HS-5 (cell line): ENCODE measurements around the gene COBL.

Experiments used
- DNase-seq: peaks from one replicate; pipeline ENCODE4 v3.0.0-alpha.2; 2012; ENCODE audit warnings: low read depth

The COBL gene

GRCh38 chr7:51113962-51114361 is 202.6 kb downstream of the COBL start:
- DNase-seq, result no peak

DNA sequence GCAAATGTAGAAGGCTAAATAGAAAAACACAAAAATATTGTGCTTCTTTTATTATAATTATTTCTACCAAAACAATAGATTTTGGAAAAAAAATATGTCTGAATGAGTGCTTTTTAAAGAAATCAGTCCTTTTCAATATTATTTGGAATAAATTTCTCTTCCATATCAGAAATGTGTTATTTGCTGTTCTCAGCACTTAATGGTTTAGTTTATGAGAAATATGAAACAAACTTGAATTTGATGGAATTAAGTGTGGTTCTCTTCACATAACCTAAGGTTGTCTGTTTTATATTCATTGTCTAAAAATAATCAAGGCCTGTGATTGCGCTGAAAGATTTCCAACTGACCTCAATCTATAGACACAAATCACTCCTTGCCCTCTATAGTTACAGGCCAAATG is 203.0 kb downstream of the COBL start:
- no peak for DNase-seq

DNA sequence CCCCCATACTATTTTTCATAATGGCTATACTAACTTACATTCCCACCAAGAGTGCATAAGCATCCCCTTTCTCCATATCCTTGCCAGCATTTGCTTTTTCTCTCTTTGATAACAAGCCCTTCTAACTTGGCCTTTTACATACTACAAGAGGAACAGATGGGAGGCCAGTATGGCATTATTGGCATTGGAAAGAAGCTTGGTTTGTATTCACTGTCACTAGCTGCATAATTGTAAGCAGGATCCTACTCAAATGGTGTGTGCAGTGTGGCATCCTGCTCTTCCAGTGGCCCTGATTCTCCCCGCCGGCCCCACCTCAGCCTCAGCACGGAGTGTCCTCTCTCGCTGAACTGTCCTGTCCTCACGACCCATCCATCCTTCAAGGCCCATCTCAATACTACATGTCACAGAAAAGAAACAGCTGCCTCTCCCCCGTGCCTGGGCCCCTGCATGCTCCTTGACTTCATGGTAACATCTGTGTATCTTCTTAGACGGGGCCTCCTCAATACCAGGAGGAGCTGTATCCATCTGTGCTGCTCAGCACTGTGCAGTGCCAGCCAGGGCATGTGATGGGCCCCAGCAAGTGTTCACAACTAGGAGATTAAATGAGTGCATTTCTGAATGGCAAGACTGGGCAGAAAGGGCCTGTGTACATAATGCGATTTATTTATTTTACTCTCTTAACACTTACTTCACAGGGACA is 205.2 kb downstream of the COBL start:
- no peak for DNase-seq

GRCh38 chr7:51108134-51108533 is 208.5 kb downstream of the COBL start:
- DNase-seq, result no peak

- no peak for DNase-seq
These were observed 212.3 kb downstream of the COBL start for GRCh38 chr7:51104278-51104677.

- no peak for DNase-seq
These were observed 212.9 kb downstream of the COBL start for GRCh38 chr7:51103718-51104117.

- no peak for DNase-seq
These were observed 213.8 kb downstream of the COBL start for GRCh38 chr7:51102828-51103227.

- no peak for DNase-seq
These were observed 215.4 kb downstream of the COBL start for GRCh38 chr7:51101111-51101757.

- no peak for DNase-seq
These were observed 226.2 kb downstream of the COBL start for GRCh38 chr7:51090411-51090810.

- no peak for DNase-seq
These were observed 231.4 kb downstream of the COBL start for GRCh38 chr7:51085034-51085692.

DNA sequence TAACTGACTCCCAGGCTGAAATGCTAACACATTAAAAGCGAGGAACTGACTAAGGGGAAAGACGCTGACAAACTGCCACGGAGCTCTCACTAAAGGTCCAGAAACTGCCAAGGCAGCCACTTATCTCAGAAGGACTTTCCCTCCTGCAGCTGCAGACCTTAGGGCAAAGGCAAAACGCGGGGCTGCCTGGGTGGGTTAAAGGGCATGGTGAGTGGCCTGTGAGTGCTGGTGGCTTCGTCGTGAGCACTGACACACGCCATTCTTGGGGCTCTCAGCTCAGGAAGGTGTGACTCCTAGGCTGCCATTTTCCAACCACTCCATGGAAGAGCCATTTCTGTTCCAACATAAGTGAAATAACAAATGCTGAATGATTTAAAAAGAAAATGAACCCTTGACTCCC is 232.5 kb downstream of the COBL start:
- no peak for DNase-seq

GRCh38 chr7:51082940-51083533 is 233.6 kb downstream of the COBL start:
- no peak for DNase-seq

- no peak for DNase-seq
These were observed 234.3 kb downstream of the COBL start for GRCh38 chr7:51082096-51082840.

GRCh38 chr7:51081270-51081890 is 235.2 kb downstream of the COBL start:
- no peak for DNase-seq

DNA sequence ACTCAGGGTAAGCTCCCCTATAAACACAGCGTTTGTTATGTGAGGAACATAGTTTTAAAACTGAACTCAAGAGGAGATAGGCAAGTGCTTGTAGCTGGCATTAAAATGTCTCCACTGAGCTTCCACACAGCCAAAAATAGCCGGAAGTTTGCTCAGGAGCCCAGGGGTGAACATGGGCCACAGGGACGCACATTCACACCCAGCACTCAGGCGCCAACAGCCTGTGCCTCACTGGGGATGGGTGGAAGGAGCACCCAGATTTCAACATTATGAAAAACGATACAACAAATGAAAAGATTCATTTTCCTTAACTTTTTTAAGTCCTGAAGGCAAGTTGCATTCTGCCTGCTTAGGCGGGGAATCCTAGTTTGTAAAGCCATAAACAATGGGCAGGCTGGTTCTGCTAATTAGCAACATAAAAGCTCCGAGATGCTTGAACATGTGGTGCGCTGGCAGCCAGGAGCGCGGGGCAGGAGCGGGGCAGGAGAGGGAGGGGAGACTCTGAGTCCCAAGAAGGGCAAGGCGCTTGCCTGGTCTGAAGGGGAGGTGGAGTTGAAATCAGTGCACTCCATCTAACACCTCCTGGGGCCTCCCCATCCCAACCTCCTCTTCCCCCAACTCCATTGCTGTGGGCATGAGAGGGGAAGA is 235.9 kb downstream of the COBL start:
- no peak for DNase-seq

DNA sequence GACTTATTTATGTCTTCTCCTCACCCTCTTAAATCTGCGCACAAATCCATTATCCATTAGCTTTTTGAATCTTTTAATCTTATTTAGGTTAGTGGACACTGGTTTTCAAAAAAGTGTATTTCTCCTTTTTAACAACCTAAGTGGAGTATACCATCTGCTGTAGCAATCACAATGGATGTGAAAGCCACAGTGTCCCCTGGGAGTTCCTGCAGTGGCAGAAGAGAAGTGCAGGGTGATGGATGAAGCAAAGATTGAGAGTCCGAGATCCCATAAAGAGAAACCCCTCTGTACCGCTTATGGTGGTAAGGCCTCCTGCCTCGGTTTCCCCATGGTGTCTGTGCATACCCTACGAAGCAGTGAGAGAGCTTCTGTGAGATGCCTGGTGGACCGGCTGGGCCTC is 236.4 kb downstream of the COBL start:
- DNase-seq, result no peak

- DNase-seq, result no peak
These were observed 237.1 kb downstream of the COBL start for GRCh38 chr7:51079494-51079893.

DNA sequence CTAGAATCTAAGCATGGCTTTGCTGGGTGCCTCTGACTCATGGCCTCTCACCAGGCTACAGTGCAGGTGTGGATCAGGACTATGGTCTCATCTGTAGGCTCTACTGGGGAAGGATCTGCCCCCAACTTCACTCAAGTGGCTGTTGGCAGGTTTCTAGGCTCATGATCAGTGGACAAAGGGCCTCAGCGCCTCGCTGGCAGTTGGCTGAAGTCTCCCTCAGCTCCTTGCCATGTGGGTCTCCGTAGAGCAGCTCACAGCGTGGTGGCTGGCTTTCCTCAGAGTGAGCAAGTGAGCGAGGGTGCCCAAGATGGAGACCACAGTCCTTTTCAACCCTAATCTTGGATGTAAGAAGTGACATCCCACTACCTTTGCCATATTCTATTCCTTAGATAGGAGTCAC is 238.0 kb downstream of the COBL start:
- no peak for DNase-seq

DNA sequence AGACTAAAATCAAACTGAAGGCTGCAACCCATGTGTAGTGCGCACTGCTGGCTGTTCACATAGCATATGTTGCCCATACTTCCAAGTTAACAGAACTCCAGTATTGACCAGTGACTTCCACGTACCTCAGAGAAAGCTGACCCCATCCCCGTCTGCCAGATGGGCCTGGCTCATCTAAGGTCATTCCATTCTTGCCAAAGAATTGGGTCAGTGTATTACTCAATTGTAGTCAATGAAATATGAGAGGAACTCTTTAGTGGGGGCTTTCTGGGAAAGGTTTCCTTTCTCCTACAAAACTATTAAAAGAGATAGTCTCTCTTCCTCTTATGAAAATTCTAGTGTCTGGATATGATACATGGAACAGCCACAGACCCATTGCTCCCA is 238.6 kb downstream of the COBL start:
- DNase-seq, result no peak

GRCh38 chr7:51077316-51077986 is 239.2 kb downstream of the COBL start:
- no peak for DNase-seq
